Panc1 (cell line): ENCODE results near the gene NEDD8.

Source experiments
- CTCF ChIP-seq: fragments of 450-650 bp; IDR thresholded peaks from 2 replicates; pipeline ENCODE4 v1.5.1; 2017; ENCODE audit warnings: mild to moderate bottlenecking
- POLR2AphosphoS5 ChIP-seq: IDR thresholded peaks from 2 replicates; pipeline ENCODE4 v1.6.1; 2012; ENCODE audit warnings: mild to moderate bottlenecking, low read depth, low read length, moderate library complexity
- REST ChIP-seq, 2 experiments: IDR thresholded peaks; 2 replicates each; pipeline ENCODE4 v1.6.1; 2011 to 2012; ENCODE audit warnings: low read depth in 2 of 2, control low read depth in 1 of 2, low read length in 1 of 2, mild to moderate bottlenecking in 1 of 2, moderate library complexity in 1 of 2; ENCODE audit not compliant: insufficient read depth in 1 of 2
- SIN3A ChIP-seq: IDR thresholded peaks from 2 replicates; pipeline ENCODE4 v1.6.1; 2012; ENCODE audit warnings: low read depth, mild to moderate bottlenecking, low read length, moderate library complexity, borderline replicate concordance; ENCODE audit not compliant: insufficient read depth

- TF ChIP-seq CTCF: no peak
- no peak for TF ChIP-seq REST (IDR thresholded peaks at IDR 0.05; ENCODE audit: insufficient read depth in 1 of 2, low read depth in 2 of 2, low read length in 1 of 2)
- TF ChIP-seq POLR2AphosphoS5: no peak
- no peak for TF ChIP-seq SIN3A
These were observed 29.2 kb upstream of the NEDD8 start for GRCh38 chr14:24261256-24261968.
